Measurements from ENCODE around the gene TBC1D22A.

The TBC1D22A gene

DNA sequence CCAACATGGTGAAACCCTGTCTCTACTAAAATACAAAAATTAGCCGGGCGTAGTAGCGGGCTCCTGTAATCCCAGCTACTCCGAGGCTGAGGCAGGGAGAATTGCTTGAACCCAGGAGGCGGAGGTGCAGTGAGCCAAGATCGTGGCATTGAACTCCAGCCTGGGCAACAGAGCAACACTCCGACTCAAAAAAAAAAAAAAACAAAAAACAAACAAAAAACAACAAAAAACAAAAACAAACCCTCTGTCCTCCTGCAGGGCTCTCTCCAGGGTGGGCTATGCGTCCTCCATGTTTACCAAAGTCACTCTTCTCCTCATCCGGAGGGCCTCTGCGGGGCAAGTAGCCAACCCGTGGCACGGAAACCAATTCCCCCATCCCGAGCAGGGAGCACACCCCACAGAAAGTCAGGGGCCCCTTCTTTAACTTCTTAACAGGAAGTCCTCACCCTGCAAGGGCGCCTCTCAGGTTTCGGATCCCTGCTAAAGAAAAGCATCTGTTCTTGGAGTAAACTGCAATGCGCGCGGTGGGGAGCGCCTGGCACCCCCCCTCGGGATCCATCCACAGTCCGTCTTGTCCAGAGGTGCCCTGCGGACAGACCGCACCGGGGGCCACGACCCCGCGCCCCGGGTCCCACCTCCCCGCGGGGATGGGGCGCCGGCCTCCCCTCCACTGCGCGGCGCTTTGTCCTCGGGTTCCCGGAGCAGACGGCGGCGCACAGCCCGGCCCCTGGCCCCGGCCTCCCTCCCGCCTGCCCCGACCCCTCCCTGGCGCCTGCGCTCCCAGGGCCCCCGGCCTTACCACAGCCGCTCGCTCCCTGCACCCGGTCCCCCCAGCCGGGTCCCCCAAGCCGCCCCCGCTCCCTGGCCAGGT, 25.1 kb upstream of the TBC1D22A start:
- DNase-seq: no peak

DNA sequence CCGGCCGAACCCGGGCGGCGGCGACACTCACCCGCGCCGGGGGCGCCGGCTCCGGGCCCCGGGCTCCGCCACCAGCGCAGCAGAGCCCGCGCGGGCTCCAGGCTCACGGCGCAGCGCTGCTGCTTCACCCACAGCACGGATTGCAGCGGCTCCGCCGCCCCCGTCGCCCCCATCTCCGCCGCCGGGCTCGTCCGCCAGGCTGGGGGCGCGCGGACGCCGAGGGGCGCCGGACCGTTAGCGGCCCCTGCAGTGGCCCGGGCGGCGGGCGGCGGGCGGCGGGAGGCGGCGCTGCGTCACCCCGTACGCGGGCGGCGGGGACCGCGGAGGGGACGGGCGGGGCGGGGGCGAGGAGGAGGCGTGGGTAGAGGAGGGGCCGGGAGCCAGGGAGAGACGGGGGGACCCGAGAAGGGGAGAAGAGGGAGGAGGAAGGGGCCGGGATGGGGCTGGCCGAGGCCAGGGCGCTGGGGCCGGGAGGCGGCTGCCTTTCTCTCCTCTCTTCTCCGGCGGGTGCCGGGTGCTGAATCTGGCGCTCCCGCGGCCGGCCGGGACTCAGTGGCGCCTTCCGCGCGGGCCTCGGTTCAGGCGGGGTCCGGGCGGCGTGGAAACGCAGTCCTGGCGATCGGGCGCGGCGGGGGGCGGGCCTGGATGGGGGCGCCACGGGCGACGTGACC, 24.3 kb upstream of the TBC1D22A start, which contains the start of gene CERK:
Gene CERK (minus strand): TSS at position 277 of the 671 bp plus-strand sequence. CDS start 104 bp downstream, at position 173.
- no peak for DNase-seq

DNA sequence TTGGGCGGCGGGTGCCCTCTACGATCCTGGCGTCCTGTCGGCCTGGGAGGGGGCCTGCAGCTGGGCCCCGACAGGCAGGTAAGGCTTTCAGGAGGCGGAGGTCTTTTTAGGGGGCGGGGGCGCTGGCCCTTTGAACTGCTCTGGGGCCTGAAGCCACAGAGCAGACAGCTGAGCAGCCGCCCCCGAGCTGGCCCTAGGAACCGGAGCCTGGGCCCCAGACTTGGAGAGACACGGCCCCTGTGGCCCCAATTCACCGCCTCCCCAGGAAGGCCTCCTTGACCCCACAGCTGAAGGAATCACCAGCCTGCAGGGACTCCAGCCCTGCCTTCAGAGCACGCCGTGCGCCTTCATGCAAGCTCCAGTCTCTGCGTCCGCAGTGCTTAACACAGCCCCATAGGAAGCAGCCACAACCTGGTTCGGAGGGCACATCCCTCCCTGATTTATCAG, 23.8 kb upstream of the TBC1D22A start:
- DNase-seq: no peak

DNA sequence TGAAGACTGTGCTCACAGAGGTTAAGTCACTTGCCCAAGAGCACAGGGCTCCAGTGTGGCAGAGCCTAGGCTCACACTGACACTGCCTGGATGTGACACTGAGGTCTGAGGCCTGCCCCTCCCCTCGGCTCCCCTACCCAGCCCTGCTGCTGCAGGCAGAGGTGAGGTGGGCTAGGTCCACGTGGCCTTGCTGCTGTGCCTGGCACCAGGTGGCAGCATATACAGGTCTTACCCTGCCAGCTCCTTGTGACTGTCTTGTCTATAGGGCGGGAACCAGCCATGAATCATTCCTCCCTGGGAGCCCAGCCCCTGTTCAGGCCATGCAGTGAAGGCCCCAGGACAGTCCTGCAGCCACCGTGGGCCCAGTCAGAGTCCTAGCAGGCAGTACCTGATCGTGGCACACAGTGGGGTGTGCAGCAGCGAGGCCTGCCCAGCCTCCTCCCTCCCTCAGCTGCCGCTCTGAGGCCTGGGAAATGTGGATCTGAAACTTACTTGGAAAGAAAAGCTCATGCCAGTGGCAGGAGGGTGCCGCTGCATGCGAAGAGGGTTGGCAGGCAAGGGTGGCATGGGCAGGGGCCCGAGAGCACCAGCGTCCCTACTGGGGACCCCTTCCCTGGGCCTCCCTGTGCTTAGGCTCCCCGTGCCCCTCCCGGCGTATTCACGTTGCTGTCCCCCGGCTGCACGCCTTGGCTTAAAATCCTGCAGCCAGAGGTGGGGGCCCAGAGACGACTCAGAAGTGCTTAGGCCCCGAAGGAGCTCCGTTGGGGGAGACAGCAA, 23.2 kb upstream of the TBC1D22A start:
- DNase-seq: no peak

DNA sequence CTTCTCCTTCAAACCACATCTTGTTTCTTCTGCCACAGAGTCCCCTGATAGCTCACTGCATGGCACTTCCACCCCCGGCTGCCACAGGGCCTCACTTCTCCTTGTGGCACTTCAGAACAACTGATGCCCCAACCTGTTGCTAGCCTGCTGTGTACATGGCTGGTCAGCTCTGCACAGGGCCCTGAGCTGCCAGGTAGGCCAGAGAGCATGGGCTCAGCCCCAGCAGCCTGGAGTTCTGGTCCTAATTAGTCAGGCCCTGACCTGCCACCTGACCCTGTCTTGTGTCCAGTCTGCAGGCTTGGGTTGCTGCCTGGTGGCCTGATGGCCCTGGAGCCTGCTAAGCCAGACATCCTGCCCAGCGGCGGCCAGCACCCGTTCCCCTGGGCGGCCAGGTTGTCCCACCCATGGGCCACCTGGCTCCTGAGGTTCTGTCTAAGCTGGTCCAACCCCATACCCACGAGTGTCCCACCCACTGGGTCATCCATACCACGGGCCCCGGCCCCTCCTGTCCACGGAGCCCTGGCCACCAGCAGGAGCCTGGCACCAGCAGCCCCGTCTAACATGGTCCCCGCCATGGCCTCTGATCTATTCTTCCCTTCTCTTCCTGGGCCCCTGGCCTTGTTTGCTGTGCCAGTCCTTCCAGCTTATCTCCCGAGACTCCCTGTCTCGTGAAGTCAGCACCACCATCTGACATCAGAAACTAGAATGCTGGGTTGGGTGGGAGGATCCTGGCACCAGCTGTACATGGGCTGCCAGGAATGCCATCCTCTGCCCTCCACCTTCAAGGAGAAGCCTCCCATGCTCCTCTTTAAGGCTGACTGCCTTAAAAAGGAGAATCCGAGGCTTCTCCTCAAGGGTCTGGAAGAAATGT, 21.3 kb upstream of the TBC1D22A start:
- DNase-seq: no peak

DNA sequence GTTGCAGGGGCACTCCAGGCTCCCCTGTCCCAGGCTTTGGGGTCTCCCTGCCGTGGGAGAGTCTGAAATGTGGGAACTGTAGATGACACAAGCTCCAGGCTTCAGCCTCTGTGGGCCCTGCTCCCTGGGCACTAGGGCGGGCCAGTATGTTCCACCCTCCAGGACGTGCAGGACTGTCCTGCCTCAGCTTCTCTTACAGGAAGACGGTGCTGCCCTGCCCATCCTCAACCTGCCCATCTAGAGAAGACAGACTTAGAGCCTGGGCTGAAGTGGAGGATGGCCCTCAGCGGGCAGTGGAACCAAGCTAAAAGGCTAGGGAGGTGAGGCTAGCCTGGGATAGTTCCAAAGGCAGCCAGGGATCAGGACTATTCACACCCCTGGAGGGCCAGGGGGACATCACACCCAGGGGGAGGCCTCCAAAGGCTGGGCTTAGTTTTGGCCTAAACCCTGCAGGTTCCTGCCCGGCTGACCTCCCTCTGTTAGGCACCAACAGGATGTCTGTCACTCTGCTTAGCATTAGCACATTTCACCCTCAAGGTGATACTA, 20.4 kb upstream of the TBC1D22A start:
- DNase-seq: no peak

DNA sequence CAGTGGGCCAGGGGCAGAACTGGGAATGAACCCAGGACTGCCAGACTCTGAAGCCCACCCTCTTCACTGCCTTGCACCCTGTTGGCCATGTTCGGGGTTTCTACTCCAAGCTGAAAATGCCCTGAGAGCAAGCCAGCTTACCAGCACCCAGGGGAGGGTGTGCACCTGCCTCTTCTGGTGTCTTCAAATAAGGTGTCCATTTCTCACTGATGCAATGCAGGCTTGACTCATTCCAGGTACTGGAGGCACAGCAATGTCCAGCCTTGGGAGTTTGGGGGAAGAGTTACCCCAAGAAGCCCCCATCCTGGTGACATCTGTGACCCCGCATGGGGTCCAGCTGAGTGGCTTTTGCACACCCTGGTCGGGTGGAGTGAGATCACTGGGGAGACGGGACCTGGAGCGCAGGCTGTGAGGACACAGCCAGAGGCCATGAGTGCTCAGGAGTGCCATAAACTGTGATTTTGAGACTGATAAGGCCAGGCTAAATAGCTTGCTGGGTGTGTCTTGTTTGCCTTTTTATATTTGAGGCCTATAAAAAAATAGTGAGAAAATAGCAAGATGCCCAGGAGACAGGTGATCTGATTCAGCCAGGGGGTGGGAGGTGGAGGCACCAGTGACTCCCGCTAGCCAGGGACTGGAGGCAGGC, 19.8 kb upstream of the TBC1D22A start:
- no peak for DNase-seq

DNA sequence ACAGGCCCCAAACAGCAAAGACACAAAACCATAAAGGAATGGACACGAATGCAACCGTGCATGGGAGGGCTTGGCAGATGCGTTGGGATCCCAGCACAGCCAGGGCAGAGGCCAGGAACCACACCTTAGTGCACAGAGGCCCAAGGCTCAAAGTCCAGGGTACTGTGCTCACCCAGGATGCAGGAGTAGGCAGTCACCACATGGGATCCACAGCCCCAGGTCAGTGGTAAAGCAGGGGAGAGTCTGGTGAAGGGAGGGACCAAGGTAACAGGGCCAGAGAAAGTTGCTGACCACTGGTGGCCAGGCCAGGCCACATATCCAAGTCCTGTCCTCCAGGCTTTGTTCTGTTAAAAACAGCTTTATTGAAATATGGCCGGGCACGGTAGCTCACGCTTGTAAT, 17.9 kb upstream of the TBC1D22A start:
- no peak for DNase-seq

DNA sequence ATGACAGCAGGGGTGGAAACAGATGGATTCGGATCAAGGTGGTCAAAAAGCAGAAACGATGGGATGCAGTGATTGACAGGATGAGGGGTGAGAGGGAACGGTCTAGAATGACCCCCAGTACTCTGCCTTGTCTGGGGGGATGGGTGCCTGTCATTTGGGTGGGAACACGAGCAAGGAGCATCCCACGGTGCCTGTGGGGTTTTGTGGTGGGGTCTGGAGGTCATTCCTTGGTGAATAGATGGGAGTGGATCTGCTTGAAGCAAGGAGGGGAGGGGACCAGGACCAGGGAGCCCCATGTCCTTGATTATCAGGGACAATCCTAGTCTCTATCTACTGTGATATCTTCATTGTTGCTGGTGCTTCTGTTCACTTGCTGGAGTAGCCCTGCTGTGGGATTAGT, 16.3 kb upstream of the TBC1D22A start:
- no peak for DNase-seq

DNA sequence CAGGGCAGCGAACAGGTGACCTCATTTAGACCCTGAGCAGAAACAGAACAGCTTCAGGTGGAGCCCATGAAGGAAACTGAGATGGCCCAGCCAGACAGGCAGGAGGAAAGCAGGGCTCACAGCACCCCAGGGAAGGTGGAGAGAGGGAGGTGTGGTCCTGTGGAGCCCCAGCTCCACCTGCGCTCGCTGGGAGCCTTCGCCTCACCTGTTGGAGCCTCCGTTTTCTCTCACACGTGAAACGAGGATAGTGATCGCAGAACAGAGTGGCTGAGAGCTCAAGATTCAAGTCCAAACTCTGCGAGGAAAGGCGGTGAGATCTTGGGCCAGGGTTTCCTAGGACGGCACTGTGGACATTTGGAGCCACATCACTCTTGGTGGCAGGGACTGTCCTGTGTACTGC, 15.8 kb upstream of the TBC1D22A start:
- DNase-seq: no peak

DNA sequence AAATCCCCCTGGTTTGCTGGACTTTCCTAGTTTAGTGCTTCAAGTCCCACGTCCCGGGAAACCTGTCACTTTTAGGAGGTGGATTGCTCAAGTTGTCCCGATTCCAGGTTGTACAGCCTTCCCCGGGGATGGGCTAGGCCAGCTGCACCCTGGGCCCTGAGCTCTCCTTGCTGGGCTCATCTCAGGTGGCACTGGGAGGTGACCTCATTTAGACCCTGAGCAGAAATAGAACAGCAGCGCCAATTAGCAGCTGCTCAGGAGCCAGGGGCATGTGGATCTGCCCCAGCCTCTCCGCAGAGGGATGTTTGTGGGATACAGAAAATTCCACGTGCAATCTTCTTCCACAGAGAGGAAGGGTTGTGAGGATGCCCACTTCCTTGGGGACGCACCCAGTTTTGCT, 14.8 kb upstream of the TBC1D22A start:
- DNase-seq: no peak

DNA sequence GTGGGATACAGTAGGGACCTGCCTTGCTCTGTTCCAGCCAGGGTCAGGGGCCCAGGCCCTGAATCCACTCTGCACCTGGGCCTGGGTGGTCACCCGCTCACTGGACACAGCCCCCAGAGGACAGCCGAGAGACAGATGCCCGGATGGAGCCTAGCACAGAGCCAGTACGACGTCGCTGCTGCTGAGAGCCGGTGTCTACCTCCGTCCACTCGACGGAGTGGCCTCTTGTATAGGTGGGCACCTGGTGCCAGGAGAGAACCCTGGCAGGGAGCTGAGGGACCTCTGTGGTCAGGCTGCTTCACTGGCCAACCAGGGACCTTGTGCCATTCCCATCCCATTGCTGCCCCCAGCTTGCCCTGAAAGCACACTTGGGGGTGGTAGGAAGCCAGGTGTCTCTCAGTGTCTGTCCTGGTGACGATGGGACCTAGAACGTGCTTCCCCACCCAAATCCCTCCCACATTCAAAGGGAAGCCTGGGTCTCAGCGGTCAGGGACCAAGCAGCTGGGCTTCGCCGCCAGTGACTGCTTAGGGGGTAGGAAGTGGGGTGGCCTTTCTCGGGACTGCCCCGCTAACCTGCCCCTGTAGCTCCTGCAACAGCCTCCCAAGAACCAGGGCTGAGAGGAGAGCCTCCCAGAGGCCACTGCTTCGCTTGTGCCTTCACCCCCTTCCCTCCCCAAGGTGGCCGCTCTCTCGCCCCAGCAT, 14.1 kb upstream of the TBC1D22A start:
- DNase-seq: no peak

DNA sequence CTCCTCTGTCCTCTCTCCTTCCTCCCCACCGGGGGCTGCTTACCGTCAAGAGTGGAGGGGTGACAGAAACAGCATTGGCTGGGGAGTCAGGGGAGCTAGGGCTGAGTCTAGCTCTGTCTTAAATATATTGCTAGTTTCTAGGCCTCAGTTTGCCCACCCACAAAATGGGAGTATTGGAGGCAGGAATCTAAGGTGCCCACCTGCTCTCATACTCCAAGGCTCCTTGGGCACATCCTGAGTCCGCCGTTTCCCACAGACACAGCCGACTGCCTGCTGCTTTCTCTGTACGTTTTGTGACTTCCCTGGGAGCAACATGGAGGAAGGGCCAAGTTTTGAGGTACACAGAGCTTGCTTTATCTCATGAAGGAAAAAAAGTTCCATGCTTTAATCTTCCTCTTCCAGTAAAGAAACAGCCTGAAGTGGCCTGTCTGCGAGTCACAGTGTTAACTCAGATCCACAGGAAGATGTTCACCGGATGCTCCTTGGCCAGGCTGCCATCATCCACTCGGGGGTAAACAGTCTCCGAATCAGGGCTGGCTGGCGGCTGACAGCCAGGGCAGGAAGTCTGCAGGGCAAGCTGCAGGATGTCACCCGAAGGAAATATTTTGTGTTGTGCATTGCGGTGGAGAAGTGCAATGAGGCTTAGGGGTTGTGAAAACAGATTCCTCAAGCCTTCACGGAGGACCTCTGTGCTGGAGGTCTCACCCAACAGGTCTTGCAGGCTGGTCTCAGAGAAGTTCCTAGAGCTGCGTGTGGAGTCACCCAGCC, 13.4 kb upstream of the TBC1D22A start:
- DNase-seq: no peak

DNA sequence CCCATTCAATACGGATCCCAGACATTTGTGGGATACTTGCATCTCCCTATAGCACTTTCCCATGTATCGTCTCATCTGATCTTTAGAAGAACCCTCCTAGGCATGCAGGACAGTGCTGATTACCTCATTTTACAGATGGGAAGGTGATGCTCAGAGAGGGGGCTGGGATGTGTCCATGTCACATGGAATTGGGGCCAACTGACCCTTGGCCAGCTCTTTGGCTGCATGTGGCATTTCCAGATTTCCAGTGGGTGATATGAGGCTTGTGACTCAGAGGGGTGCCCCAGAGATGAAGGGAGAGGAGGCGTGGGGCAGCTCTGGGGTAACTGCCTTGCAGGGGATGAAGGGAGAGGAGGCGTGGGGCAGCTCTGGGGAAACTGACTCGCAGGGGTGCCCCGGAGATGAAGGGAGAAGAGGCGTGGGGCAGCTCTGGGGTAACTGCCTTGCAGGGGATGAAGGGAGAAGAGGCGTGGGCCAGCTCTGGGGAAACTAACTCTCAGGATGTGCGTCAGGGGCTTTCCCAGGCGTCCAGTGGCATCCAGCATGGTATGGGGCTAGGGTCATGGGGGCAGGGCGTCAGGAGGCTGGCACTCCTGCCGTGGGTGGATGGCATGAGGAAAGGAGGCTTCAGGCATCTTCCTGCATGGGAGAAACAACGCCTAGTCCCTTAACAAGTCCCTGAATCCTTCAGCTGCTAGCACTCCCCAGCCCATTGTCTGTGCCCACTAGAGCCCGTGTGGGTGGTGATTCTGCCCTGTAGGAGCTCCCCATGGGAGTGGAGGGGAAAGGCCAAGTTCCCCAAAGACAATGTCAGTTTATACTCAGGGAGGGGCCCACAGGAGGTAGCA, 12.5 kb upstream of the TBC1D22A start:
- DNase-seq: no peak

DNA sequence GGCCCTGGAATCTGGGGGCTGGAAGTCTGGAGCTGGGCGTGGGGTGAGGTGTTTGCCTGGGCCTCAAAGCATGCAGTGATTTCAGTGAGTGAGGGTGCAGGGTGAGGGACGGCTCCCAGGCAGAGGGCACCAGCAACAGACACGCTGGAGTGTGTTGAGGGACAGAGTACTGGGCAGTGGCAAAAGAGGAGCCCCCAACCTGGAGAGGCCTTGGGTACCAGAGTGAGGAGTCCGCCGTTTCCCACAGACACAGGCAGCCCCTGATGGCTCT, 12.0 kb upstream of the TBC1D22A start:
- DNase-seq: no peak

DNA sequence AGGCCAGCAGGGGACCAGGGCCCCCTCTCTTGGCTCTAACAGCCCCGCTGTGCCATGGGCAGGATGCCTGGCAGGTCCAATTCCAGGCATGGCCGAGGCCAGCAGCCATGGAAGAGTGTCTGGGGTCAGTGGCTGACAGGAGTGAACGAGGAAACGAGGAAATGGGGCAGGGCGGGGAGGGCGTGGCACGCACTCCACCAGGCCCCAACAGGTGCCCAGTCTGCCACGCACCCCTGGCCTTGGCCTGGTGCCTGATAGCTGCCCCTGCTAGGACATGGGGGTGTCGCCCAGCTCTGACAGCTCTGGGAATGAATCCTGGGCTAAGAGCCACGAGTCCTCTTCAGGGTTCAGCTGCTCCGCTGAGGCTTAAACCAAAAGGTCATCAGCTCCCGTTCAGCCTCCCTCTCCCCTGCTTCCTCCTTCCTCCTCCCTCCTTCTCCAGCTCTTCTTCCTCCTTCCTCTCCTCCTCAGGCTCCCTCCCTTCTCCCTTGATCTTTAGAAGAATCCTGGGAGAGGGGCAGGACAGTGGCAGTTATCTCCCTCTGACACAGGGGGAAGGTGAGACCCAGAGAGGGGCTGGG, 11.5 kb upstream of the TBC1D22A start:
- no peak for DNase-seq

DNA sequence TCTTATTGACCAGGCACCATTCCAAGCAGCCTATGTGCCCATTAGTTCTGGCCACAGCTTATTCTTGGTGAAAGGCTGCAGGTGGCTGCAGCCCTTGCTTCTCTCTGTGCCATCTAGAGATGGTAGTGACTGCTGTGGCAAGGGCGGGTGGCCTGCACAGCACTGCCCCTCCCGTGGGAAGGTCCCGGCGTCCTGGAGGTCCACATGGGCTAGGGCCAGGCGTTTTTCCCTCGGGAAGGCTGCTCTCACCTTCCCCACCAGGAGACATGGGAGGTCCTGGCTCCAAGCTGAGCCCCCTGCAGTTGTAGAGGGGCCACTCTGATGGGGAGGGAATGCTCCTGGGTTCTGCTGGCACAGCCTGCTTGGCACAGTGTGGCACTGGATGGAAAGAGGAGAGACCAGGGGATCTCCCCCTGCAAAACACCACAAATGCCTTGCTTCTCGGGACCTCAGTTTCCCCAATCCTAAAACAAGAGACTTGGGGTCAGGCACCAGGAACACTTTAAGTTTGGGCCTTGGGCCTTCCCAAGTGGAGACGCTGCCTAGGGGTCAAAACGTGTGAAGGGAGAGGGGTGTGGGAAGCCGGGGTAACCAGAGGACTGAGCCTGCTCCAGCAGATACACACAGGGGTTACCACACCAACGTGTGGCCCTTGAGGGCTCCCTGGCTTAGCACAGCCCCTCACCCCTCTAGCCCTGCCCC, 10.0 kb upstream of the TBC1D22A start:
- no peak for DNase-seq

DNA sequence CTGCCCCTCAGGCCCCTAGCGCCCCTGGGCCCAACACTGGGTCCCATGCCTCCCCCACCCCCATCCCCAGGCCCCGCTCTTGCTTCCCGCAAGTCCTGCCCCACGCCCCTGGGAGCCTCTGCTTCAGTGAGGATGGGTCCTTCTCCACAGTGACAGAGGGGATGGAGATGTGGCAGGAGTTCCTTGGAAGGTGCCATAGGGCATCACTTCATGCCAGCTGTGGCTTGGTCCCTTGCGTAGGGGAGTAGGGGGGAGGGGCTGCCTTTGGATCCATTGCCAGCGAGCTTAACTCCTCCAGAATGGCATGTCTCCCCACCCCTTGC, 9.5 kb upstream of the TBC1D22A start:
- DNase-seq: no peak

DNA sequence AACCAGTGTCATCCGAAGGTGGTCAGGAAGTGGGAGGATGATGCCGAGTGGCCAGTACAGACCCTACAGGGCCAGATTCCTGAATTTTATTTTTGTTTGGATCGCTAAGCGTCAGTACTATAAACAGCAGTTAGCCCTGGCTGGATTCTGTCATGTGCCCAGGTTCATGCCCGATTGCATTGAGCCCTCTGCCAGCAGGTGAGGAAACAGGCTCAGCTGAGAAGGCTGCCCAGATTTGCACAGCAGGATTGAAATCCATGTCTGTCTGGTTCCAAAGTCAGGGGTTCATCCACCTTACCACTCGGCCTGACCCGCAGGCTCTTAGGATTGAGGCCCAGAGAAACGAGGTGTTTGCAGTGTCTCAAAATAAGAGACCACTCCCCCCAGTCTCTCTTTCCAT, 9.1 kb upstream of the TBC1D22A start:
- DNase-seq: no peak
